ENCODE data around the gene PRKCE. TPM values are rescaled to one million over a fixed set of nuclear protein-coding genes. Genes with fewer than 3 reads are reported as not detected.

Gene PRKCE
- total and polyA plus RNA-seq, 2 donors (not counting 1 experiment from before 2014, with no cell fraction given), result 23.6 to 271 TPM

DNA sequence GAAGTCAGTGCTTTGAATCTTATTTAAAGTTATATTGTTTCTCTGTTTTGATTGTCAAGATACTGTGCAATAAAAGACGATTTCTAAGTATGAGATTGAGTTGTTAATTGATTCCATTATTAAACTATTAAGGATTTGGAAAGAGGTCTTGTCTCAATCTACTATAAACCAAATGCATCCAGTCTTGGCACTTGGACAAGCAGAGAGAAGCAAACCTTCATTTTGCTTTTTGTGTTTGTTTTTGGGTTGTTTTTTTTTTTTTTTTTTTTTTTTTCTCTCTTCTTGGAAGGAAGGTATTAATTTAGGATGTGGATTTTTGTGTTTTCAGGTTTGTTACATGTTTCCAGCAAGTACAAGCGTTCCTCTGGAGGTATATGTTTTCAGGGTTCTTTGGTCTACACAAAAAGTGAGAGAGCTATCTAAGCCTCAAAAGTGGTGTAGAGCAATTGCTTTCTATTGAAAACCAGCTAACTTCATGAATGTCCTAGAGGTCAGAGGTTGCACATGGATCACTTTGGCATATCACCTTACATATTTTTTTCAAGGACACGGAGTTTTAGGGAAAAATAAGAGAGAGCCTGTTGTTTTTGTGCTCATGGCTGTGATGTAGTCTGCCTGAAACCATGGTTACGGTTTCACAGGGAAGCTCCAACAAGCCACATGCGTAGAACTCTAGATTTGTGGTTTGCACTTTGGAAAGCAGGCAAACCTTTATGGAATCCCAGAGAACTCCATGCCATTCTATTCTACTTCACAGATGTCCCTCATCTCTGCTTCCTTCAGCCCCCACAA, 1.8 kb downstream of the PRKCE start:
- Histone ChIP-seq H3K27ac (ENCODE audit: low read length in 2 of 2) (no peak overlapping the region), H3K9me3 (ENCODE audit: control extremely low read depth in 1 of 3, control insufficient read depth in 2 of 3, insufficient read depth in 1 of 3, low read length in 2 of 3) (no peaks in the 10 kb centered on the region), H3K79me2 (ENCODE audit: control insufficient read depth, insufficient read depth, low read length) (peaks cover 73% of the 10 kb centered on the region), H4K20me1 (ENCODE audit: control insufficient read depth, insufficient read depth, low read length, poor library complexity, severe bottlenecking) (peaks cover 40% of the 10 kb centered on the region), H3K36me3 (replicated peaks in 1 of 2; ENCODE audit: control extremely low read depth in 1 of 2, control insufficient read depth in 1 of 2, extremely low read depth in 1 of 2, insufficient read depth in 2 of 2, low read length in 1 of 2) (no peaks in the 10 kb centered on the region), H3K27me3 (replicated peaks in 1 of 4; ENCODE audit: control extremely low read depth in 1 of 4, control insufficient read depth in 3 of 4, insufficient read depth in 4 of 4, low read length in 3 of 4) (no peaks in the 10 kb centered on the region), H3K4me1 (ENCODE audit: control insufficient read depth in 2 of 2, insufficient read depth in 2 of 2, low read length in 2 of 2) (peaks cover 25 to 46% of the 10 kb centered on the region in 2 donors), H3K9ac (ENCODE audit: low read length) (peak overlapping the region; percentile 90), H2AFZ (ENCODE audit: insufficient read depth, low read depth, low read length, poor library complexity, severe bottlenecking) (peak overlapping the region; percentile 53), H3K4me3 (ENCODE audit: control extremely low read depth in 1 of 5, extremely low read depth in 1 of 5, insufficient read depth in 1 of 5, low read depth in 2 of 5, low read length in 4 of 5) (peak overlapping the region; percentile 70 to 91 (median 86)), H3K4me2 (replicated peaks; ENCODE audit: low read depth, low read length, poor library complexity, severe bottlenecking) (peak overlapping the region; percentile 76)
- 60% methylated on average over 1 of the region's 5 CpGs for WGBS (ENCODE audit: insufficient coverage)
- Mint-ChIP-seq H3K27ac (peak overlapping the region; percentile 86), H3K9me3 (ENCODE audit: insufficient read depth) (no peaks in the 10 kb centered on the region), H3K4me3 (peak overlapping the region; percentile 96), H3K4me1 (peaks cover 56% of the 10 kb centered on the region), H3K27me3 (no peaks in the 10 kb centered on the region)
- intact Hi-C loops (cut with micrococcal nuclease), result loop anchor here (2.0 to 5.0 kb wide), 3 partner anchors 41 to 234 kb away; no protein-coding TSS in a partner anchor
- CTCF ChIA-PET, result interaction anchor here (0.8 to 5.2 kb wide), 10 partner anchors 9 to 283 kb away, joined by 3 to 86 read pairs (median 3); no protein-coding TSS in a partner anchor
- no peak for DNase-seq
- no peak for ATAC-seq (ENCODE audit: low read depth)
- POLR2A ChIA-PET, result interaction anchor here (0.7 to 5.1 kb wide), 6 partner anchors 71 to 181 kb away, joined by 3 to 89 read pairs (median 4); no protein-coding TSS in a partner anchor
- TF ChIP-seq EZH2 (IDR thresholded peaks at IDR 0.05; ENCODE audit: borderline replicate concordance, insufficient read depth, low read depth, low read length, poor library complexity, severe bottlenecking), result no peak
- TF ChIP-seq, protein P1, sequence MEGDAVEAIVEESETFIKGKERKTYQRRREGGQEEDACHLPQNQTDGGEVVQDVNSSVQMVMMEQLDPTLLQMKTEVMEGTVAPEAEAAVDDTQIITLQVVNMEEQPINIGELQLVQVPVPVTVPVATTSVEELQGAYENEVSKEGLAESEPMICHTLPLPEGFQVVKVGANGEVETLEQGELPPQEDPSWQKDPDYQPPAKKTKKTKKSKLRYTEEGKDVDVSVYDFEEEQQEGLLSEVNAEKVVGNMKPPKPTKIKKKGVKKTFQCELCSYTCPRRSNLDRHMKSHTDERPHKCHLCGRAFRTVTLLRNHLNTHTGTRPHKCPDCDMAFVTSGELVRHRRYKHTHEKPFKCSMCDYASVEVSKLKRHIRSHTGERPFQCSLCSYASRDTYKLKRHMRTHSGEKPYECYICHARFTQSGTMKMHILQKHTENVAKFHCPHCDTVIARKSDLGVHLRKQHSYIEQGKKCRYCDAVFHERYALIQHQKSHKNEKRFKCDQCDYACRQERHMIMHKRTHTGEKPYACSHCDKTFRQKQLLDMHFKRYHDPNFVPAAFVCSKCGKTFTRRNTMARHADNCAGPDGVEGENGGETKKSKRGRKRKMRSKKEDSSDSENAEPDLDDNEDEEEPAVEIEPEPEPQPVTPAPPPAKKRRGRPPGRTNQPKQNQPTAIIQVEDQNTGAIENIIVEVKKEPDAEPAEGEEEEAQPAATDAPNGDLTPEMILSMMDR (IDR thresholded peaks at IDR 0.05), result no peak

DNA sequence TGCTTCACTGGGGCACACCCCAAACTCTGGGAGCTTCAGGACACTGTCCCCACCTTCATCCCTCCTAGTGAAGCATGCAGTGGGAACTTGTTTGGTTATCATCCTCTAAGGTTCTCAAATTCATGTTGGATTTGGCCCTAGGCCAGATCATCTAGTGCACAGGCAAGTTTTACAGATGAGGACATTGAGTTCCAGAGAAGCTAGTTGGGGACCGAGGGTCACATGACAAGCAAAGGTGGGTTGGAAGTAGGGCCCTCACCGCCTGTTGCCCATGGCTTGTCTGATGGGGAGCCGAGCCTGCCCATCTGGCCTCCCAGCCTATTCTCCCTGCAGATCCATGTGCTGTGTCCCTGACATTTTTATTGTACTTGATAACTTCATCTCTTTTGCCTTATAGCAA, 2.8 kb downstream of the PRKCE start:
- no peak for TF ChIP-seq EZH2 (IDR thresholded peaks at IDR 0.05; ENCODE audit: borderline replicate concordance, insufficient read depth, low read depth, low read length, poor library complexity, severe bottlenecking)
- TF ChIP-seq, protein P1 (IDR thresholded peaks at IDR 0.05), result no peak
- H3K79me2 ChIP-seq (ENCODE audit: control insufficient read depth, insufficient read depth, low read length), result peaks cover 82% of the 10 kb centered on the region
- POLR2A ChIA-PET, result interaction anchor here (5.1 kb wide), 1 partner anchor 75 kb away, joined by 89 read pairs; no protein-coding TSS in a partner anchor

More for the DNA sequence above, 2.8 kb downstream of the PRKCE start:
- no peaks in the 10 kb centered on the region for H3K27me3 ChIP-seq (replicated peaks in 1 of 4; ENCODE audit: control extremely low read depth in 1 of 4, control insufficient read depth in 3 of 4, insufficient read depth in 4 of 4, low read length in 3 of 4)
- CTCF ChIA-PET, result interaction anchor here (0.8 to 2.9 kb wide), 4 partner anchors 10 to 124 kb away, joined by 3 to 11 read pairs (median 6); no protein-coding TSS in a partner anchor
- H3K27ac ChIP-seq (ENCODE audit: low read length in 2 of 2), result no peak overlapping the region
- no peak for DNase-seq
- ATAC-seq (ENCODE audit: low read depth), result no peak
- Mint-ChIP-seq H3K4me3 (peak overlapping the region; percentile 96), H3K4me1 (peaks cover 59% of the 10 kb centered on the region), H3K27ac (peak overlapping the region; percentile 28), H3K9me3 (ENCODE audit: insufficient read depth) (no peaks in the 10 kb centered on the region), H3K27me3 (no peaks in the 10 kb centered on the region)
- WGBS (ENCODE audit: insufficient coverage), result 95% methylated on average over 2 of the region's 3 CpGs
- no peaks in the 10 kb centered on the region for H3K36me3 ChIP-seq (replicated peaks in 1 of 2; ENCODE audit: control extremely low read depth in 1 of 2, control insufficient read depth in 1 of 2, extremely low read depth in 1 of 2, insufficient read depth in 2 of 2, low read length in 1 of 2)
- no peak overlapping the region for H3K9ac ChIP-seq (ENCODE audit: low read length)
- H3K4me3 ChIP-seq (ENCODE audit: control extremely low read depth in 1 of 5, extremely low read depth in 1 of 5, insufficient read depth in 1 of 5, low read depth in 2 of 5, low read length in 4 of 5), result no peak overlapping the region
- intact Hi-C loops (cut with micrococcal nuclease), result loop anchor here (5.0 kb wide), 2 partner anchors 178 to 233 kb away; no protein-coding TSS in a partner anchor
- peaks cover 47% of the 10 kb centered on the region for H4K20me1 ChIP-seq (ENCODE audit: control insufficient read depth, insufficient read depth, low read length, poor library complexity, severe bottlenecking)
- no peak overlapping the region for H2AFZ ChIP-seq (ENCODE audit: insufficient read depth, low read depth, low read length, poor library complexity, severe bottlenecking)
- peaks cover 24 to 38% of the 10 kb centered on the region in 2 donors for H3K4me1 ChIP-seq (ENCODE audit: control insufficient read depth in 2 of 2, insufficient read depth in 2 of 2, low read length in 2 of 2)
- no peaks in the 10 kb centered on the region for H3K9me3 ChIP-seq (ENCODE audit: control extremely low read depth in 1 of 3, control insufficient read depth in 2 of 3, insufficient read depth in 1 of 3, low read length in 2 of 3)
- peak overlapping the region; percentile 76 for H3K4me2 ChIP-seq (replicated peaks; ENCODE audit: low read depth, low read length, poor library complexity, severe bottlenecking)
